Activated T-helper 1 cell treated with Interleukin-2 at 50 U/mL for 16 hours (primary cell): Measurements from ENCODE around the gene ROCK1.

Experiments used
- DNase-seq: peaks from one replicate; pipeline ENCODE4 v3.0.0-alpha.2; 2020; ENCODE audit warnings: low read depth

Gene ROCK1

DNA sequence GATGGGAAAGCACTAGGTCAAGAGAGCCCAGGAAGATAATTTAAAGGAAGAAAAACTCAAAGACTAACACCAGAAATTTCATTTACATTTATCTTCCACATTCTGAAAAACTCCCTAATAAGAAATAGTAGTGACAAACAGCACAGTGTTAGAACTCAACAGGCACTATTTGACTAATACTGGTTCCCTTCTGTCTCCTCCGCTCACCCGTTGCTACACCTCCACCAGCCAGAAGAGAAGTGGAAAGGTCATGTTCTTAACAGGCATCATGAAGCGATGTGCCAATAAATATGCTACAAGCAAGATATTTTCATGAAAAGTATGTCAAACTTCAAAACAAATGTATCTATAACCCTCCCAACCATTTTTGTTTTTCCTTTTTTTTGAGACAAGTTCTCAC, 5.7 kb downstream of the ROCK1 start:
- no peak for DNase-seq

DNA sequence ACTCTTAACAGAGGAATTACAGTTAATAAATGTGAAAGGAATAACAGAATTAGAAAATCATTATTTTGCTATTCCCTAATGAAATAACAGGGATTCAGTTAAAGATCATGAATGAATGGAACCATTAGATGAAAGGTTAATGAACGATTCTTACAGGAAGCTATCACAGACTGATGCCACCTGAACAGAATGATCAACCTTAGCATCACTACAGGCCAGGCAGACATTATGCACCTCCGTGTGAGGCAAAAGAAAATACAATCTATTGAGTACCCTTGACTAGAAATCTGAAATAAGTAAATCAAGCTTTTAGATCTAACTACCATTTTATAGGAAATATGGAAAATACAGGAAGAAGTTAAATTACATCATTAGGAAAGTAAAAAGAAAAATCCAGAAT, 10.4 kb downstream of the ROCK1 start:
- DNase-seq: no peak

DNA sequence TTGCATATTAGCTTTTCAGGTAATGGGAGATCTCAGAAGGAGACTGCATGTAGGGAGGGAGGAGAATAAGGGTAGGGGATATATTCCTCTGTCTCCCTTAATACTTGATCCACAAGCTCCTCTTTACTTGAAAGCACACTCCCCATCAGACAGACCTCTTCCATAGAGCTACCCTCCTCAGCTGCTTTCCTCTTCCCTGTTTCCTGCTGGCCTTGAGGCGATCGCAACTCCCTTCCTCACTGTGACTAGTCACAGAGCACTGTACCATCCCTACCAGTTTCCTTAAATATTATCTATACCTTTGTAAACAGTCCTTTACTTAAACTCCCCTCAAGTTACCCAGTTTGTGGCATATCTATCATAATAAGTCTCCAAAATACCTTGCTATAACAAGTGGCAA, 10.9 kb downstream of the ROCK1 start:
- no peak for DNase-seq

DNA sequence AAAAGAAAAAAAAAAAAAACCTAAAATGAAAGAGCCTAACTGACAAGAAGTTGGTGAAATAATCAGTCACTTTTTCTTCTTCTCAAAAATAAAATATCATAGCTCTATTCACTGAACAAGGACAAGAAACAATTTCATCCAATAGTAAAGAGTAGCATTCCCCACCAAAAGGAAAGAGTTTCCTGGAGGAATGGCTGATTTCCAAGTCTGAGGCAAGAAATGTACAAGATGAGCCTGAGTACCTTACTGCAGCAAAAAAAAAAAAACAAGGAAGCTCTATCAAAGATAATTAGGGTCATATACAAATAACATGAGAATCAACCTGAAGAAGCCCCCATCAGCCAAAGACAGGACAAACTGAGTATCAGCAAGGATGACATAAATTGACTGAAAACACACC, 11.5 kb downstream of the ROCK1 start:
- DNase-seq: no peak

DNA sequence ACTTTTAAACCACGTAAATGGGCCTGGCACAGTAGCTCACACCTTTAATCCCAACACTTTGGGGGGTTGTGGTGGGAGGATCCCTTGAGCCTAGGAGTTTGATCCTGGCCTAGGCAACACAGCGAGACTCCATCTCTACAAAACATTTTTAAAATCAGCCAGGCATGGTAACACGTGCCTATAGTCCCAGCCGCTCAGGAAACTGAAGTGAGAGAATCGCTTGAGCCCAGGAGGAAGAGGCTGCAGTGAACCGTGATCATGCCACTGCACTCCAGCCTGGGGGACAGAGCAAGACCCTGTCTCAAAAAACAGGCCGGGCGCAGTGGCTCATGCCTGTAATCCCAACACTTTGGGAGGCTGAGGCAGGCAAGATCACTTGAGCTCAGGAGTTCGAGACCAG, 12.2 kb downstream of the ROCK1 start:
- DNase-seq: no peak

DNA sequence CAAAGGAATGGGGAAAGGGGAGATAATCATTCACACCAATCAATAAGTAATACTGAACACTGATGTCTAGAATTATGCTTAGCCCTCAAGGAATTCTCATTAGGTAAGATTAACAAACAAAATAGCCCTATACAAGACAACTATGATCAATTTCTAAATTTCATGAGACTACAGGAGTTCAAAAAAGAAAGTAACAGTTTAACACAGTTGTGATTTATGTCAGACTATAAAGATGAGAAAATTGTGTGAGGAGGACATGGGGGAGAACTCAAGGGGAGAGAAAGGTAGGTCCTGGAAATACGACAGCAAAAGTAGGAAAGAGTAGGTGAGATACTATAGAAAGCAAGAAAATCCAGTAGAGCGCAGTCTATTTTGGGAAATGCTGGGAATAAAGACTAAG, 14.9 kb downstream of the ROCK1 start:
- DNase-seq: no peak

DNA sequence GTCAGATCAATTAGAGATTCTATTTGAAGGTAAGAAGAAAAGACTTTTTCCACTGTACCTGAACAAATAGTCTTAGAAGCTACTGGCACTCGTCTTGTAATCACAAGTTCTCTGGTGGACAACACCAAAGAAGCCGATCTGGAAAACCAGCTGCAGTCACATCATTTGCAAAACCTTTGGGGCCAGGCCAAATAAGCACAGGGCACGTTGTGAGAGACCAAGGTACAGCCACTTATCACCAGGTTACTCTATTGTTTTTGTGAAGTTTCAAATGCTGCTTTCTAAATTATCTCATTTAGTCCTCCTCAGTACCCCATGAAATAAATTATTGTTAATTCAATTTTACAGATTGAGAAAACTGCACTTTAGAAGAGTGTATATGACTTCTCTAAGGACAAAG, 18.5 kb downstream of the ROCK1 start:
- no peak for DNase-seq

DNA sequence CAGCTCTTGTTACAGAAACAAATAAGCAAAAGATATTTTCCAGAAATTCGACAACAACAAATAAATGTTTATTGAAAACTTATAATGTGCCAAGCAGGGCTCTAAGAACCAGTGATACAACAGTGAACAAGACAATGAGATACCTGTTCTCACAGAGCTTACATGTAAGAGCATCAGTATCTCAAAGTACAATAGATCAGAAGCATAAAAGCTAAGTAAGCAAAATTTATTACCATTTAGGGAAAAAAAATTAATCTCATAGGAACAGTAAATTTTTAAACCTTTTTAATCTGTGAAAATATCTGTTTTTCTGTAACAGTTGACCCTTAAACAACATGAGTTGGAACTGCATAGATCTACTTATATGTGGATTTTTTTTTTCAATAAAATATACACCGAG, 20.9 kb downstream of the ROCK1 start:
- no peak for DNase-seq

DNA sequence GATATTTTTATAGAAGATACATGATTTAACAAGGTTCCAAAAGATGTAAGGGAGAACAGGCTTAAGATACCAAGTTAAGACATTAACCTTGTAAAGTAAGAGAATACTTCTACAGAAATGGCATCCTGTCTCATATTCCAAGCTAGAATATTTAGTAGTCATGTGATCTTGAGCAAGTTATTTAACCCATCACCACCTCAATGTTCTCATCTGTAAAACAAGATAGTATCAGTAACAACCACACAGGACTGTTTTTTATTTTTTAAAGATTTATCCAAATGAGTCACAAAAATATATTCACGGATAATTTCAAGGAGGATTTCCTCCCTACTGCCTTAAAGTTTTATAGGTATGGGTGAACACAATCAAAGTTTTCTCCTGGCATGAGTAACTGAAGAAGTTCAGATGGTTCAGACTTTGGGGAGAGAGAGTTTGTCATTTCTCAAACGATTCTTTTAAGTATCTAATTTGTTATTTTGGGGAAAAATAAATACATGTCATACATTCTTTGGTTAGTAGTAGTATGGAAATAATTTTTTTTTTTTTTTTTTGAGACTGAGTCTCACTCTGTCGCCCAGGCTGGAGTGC, 25.9 kb downstream of the ROCK1 start:
- DNase-seq: no peak

DNA sequence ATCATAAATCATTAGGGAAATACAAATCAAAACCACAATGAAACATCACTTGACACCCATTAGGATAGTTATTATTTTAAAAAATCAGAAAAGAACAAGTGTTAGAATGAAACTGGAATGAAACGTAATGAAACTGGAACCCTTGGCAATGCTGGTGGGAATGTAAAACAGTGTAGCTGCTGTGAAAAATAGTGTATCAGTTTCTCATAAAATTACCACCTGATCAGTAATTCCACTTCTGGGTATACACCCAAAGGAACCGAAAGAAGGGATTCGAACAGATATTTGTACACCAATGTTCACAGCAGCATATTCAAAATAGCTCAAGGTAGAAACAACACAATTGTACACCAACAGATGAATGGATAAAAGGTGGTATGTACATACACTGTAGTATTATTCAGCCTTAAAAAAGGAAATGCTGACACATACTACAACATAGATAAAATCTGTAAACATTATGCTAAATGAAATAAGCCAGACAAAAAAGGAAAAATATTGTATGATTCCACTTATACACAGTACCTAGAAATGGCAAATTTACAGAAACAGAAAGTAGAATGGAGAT, 27.0 kb downstream of the ROCK1 start:
- DNase-seq: no peak

DNA sequence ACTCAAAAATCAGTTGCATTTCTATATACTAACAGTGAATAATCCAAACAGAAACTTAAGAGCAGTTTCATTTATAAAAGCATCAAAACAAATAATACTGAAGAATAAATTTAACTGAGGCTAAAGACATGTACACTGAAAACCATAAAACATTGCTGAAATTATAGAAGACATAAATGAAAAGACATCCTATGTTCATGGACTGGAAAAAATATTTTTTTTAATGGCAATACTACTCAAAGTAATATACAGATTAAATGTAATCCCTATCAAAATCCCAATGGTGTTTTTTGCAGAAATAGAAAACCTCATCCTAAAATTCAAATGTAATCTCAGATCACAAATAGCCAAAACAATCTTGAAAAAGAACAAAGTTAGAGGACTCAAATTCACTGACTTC, 28.6 kb downstream of the ROCK1 start:
- no peak for DNase-seq

DNA sequence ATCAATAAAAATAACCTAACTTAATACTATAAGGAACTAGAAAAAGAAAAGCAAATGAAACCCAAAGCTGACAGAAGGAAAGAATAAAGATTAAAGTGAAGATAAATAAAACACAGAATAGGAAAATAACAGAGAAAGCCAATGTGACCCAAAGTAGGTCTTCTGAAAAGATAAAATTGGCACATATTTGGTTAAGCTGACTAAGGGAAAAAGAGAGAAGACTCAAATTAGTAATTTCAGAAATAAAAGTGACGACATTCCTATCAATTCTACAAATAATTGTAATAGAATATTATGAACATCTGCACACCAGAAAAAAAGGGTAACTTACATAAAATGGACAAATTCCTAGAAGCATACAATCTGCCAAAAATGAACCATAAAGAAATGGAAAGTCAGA, 30.2 kb downstream of the ROCK1 start:
- DNase-seq: no peak

DNA sequence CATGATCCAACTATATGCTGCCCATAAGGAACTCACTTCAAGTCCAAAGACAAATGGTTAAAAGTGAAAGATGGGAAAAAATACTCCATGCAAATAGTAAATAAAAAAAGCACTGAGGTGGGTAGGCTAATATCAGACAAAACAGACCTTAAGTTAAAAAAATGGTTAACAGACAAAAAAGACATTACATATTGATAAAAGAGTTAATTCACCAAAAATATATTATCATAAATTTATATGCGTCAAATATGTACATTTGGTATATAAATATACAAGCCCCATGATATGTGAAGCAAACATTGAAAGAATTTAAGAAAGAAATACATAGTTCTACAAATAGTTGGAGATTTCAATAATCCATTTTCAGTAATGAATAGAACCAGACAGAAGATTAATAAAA, 31.0 kb downstream of the ROCK1 start:
- no peak for DNase-seq

DNA sequence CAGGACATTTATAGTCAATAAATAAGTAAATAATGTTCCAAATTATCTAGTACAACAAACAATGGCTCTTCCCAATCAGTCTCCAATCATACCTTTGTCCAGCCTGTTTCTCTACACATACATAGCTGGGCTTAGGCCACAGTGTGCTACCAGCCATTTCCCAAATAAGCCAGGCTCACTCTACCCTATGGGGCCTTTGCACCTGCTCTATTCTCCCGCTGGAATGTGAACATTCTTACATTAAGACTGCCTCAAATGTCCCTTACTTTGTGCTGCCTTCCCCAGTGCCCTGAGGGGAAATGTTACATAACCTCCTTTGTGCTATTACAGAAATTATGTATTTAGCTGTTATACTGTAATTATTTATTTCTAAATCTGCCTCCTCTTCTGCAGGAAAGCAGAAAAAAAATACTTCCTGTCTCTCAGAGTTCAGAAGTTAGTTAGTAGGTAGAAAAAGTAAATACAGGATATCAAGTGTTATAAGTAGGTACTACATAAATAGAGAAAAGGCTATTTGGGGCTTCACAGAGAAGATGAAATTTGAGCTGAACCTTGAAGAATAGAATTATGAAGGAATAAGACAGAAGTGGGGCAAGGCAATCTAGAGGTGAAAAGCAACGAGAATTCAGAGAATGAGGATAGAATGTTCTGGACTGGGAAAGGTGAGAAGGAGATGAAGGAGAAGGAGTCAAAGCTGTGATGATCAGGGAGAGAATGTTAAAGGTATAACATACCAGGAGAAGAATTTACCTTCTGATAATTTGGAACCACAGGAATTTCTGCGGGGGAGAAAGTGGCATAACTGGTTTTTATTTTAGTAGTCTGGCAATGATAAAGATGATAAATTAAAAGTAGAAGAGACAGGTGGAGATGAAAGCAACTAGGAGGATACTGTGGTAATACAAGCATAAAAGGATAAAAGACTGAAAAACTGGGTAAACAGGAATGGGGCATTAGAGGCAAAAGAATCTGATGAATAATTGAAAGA, 37.0 kb downstream of the ROCK1 start:
- DNase-seq: no peak

DNA sequence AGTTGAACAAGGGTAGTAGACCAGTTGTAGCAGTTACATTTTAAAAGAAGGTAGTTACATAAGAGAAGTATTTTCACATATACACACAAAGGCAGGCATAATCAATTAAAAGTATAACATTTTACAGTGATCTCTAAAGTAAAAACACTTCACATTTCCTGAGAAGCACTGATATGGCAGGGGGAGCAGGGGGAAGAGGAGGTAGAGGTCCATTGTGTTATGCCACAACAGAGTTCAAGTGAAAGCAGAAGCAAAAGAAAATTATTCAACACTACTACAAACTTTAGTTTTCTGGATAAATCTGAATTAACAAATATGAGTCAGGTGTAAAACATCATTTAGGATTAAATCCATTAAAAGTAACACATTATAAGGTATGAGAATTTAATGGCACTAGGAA, 38.4 kb downstream of the ROCK1 start:
- no peak for DNase-seq

DNA sequence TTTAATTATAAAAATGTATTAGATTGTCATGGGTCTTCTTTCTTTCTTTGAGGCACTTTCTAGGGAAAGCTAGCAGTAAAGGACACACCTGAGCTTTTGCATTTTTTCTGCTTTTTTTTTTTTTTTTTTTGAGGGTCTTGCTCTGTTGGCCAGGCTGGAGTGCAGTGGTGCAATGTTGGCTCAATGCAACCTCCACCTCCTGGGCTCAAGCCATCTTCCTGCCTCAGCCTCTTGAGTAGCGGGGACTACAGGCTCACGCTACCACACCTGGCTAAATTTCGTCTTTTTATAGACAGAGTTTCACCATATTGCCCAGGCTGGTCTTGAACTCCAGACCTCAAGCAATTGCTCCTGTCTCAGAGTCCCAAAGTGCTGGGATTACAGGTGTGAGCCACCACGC, 40.5 kb downstream of the ROCK1 start:
- DNase-seq: no peak

DNA sequence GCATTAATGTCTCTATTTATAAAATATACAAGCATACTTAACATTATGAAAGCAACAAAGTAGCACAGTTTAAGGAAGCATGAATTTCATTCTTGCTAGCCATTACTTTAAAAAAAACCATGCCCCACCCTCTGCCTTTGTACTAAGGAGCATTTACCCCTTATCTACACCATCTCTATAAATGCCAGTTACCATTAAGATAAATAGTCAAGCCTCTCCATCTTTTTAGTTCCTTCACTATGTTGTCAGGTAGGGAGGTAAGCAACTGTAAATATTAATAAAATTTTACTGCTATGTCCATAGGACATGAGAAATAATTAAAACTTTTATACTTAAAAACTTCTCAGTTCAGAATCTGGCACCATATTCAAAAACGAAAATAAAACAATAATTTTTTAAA, 42.1 kb downstream of the ROCK1 start:
- DNase-seq: no peak

DNA sequence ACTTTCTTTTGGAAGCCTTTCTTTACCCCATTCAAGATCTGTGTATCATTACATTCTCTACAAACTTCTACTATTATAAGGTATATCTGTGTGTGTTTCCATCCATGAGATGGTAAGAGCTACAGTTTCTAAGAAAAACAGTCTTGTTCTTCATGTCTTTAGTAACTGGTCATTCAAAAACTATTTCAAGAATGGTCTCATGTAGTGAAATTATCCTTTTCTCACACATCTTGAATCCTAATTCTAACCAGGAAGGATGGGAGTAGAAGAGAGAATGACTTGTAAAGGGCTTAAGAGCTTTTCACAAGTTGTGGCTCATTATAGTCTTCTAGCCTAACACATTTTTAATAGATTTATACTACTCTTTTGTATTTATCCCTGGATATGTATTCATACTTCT, 47.3 kb downstream of the ROCK1 start:
- no peak for DNase-seq

DNA sequence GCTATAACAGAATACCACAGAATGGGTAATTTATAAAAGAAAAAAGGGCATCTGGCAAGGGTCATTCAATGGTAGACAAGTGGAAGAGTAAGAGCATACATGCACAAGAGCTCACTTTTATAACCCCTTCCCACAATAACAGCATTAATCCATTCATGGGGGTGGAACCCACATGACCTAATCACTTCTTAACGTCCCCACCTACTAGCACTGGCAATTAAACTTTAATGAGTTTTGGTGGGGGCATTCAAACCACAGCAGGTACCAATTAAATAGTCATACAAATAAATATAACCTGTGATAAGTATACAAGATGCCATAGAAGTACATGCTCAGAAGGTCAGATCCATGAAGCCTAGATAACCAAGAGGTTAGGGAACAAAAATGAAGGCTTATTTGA, 48.6 kb downstream of the ROCK1 start:
- DNase-seq: no peak

DNA sequence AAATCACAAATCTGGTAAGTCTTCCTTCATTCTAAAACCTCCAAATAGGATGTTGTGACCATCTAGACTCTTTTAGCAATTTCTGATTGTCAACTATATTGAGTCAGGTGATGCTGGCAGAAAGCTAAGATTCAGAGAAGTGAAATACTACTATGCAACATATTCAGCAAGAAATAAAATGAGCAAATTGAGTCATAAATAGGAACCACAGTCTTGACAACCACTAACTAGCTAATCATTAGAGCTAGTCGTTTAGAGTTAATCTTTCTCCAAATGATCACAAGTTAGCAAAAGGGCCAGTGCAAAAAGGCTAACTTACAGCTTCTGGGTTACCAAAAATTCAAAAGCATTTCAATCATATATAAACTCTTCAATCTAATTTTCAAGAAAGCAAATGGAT, 54.5 kb downstream of the ROCK1 start:
- DNase-seq: no peak

DNA sequence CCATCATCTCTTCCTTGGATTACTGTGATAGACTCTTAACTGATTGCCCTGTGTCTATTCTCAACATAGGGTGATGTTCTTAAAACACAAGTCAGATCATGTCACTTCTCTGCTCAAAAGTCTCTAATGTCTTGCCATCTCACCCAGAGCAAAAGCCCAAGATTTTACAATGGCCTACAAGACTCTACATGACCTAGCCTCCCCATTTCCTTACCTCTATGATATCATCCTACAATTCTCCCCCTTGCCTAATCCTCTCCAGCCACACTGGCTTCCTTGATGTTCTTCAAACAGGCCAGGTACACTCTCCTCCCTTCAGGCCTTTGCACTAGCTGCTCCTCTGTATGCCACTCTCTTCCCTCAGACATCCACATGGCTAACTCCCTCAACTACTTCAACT, 55.1 kb downstream of the ROCK1 start:
- no peak for DNase-seq

DNA sequence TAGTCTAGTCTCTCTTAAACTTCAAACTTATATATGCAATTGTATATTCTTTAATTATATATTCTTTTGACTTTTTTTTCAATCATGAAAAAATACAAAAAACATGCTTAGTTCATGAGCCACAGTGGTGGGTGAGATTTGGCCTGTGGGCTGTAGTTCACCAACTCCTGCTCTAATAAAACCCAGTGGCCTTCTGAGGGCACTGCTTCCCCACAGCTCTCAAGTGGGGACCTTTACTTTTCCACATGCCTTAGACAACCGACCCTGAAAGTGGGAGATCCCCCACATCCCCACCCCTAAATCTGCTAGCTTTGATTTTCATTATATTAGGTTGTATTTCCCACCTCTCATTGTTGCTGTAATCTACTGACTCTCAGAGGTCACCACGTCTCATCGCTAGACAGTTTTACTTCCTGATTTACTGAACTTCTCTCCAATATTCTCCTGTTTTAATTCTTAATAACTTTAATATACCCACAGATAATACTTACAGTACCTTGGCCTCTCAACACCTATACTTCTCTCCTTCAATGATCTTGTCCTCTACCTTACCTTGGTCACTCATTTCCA, 57.3 kb downstream of the ROCK1 start:
- no peak for DNase-seq

DNA sequence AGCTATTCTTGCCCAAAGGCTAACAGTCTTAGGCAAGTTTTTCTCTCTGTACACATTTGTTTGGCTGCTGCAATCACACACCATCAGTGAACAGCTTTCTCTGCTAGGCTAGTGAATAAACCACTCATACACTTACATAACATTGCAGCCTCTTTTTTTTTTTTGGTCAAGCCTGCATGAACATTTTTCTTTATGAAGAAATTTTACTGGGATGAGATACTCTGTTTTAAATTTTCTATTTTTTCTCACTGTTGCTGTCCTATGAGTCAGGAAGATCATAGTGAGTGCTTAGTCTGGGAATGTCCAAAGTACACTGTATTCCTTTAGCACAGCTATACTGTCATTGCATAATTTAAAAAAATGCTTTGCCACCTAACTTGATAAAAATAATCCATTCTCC, 58.5 kb downstream of the ROCK1 start:
- DNase-seq: no peak
